ENCODE results near the gene KCTD2.

The KCTD2 gene

DNA sequence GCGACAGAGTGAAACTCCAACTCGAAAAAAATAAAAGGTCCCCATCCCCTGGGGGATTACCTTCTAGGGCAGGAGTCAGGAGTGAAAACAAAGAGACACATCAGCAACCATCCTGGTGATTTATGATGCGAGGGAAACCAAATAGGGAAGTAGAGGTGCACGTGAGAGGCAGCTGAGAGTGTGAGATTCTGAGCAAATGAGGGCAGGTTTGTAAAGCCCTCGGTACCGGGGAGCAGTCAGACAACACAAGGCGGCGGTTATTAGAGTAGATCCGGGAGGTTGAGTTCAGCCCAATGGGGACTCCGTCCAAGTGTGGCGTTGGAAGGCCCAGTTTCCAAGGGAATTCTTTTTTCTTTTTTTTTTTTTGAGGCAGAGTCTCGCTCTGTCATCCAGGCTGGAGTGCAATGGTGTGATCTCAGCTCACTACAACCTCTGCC lies 55.4 kb downstream of the KCTD2 start:
- Histone ChIP-seq H3K4me2 (ENCODE audit: low read length) (peak overlapping the region; percentile 33), H3K9me3 (ENCODE audit: control insufficient read depth, insufficient read depth, low read length) (no peaks in the 10 kb centered on the region), H3K4me1 (ENCODE audit: control insufficient read depth, low read length) (peaks cover 24% of the 10 kb centered on the region), H3K27me3 (ENCODE audit: control insufficient read depth, low read length) (peaks cover 26% of the 10 kb centered on the region), H3F3A (ENCODE audit: control insufficient read depth, insufficient read depth) (no peaks in the 10 kb centered on the region), H4K20me1 (ENCODE audit: control insufficient read depth, insufficient read depth, low read depth, low read length) (no peaks in the 10 kb centered on the region), H3K9me2 (replicated peaks; ENCODE audit: control insufficient read depth, low read length) (no peaks in the 10 kb centered on the region), H3K4me3 (ENCODE audit: low read length) (no peak overlapping the region), H3K79me2 (ENCODE audit: control insufficient read depth, low read length) (no peaks in the 10 kb centered on the region), H3K27ac (ENCODE audit: low read depth, low read length) (no peak overlapping the region), H3K36me3 (ENCODE audit: control insufficient read depth, low read length) (no peaks in the 10 kb centered on the region)
- TF ChIP-seq EZH2phosphoT487 (IDR thresholded peaks at IDR 0.05; ENCODE audit: borderline replicate concordance, low read length), result no peak
- TF ChIP-seq, protein P1, sequence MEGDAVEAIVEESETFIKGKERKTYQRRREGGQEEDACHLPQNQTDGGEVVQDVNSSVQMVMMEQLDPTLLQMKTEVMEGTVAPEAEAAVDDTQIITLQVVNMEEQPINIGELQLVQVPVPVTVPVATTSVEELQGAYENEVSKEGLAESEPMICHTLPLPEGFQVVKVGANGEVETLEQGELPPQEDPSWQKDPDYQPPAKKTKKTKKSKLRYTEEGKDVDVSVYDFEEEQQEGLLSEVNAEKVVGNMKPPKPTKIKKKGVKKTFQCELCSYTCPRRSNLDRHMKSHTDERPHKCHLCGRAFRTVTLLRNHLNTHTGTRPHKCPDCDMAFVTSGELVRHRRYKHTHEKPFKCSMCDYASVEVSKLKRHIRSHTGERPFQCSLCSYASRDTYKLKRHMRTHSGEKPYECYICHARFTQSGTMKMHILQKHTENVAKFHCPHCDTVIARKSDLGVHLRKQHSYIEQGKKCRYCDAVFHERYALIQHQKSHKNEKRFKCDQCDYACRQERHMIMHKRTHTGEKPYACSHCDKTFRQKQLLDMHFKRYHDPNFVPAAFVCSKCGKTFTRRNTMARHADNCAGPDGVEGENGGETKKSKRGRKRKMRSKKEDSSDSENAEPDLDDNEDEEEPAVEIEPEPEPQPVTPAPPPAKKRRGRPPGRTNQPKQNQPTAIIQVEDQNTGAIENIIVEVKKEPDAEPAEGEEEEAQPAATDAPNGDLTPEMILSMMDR (IDR thresholded peaks at IDR 0.05; ENCODE audit: low read depth, low read length, poor library complexity, severe bottlenecking), result no peak

DNA sequence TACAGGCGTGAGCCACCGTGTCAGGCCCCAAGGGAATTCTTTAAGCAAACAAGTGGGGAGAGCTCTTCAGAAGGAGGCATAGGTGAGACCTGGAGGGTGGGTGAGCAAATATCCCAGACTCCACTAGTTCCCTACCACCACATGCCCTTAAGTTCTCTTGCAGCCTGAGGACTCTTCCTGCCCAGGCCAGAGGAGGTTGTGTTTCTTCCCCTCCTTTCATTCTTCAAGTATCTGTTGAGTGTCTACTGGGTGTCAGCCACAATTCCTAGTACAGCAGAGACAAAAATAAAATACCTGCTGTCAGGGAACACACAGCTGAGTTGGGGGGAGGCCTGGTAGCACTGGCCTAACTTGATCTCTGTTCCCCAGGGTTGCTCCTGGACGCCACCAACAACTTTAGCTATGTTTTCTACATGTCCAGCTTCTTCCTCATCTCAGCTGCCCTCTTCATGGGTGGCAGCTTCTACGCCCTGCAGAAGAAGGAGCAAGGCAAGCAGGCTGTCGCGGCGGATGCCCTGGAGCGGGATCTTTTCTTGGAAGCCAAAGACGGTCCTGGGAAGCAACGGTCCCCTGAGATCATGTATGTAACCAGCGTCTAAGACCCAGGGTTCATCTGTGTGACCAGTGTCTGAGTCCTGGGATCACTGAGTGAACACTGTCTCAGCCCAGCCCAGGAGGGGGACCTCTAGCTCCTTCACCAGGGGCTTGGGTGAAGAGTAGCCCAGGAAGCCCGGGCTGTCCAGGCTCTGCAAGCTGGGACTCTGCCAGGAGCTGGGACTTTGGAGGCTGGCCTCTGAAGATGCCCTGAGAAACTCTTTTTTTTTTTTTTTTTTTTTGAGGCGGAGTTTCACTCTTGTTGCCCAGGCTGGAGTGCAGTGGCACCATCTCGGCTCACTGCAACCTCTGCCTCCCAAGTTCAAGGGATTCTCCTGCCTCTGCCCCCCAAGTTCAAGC lies 56.9 kb downstream of the KCTD2 start:
- H3K27me3 ChIP-seq (ENCODE audit: control insufficient read depth, low read length), result peaks cover 23% of the 10 kb centered on the region
- TF ChIP-seq EZH2phosphoT487 (IDR thresholded peaks at IDR 0.05; ENCODE audit: borderline replicate concordance, low read length), result no peak
- TF ChIP-seq, protein P1 (IDR thresholded peaks at IDR 0.05; ENCODE audit: low read depth, low read length, poor library complexity, severe bottlenecking), result no peak
- H3F3A ChIP-seq (ENCODE audit: control insufficient read depth, insufficient read depth), result no peaks in the 10 kb centered on the region
- H3K79me2 ChIP-seq (ENCODE audit: control insufficient read depth, low read length), result no peaks in the 10 kb centered on the region
- H3K9me2 ChIP-seq (replicated peaks; ENCODE audit: control insufficient read depth, low read length), result no peaks in the 10 kb centered on the region
- H4K20me1 ChIP-seq (ENCODE audit: control insufficient read depth, insufficient read depth, low read depth, low read length), result no peaks in the 10 kb centered on the region
- H3K36me3 ChIP-seq (ENCODE audit: control insufficient read depth, low read length), result no peaks in the 10 kb centered on the region
- no peaks in the 10 kb centered on the region for H3K9me3 ChIP-seq (ENCODE audit: control insufficient read depth, insufficient read depth, low read length)
- H3K27ac ChIP-seq (ENCODE audit: low read depth, low read length), result no peak overlapping the region
- H3K4me2 ChIP-seq (ENCODE audit: low read length), result no peak overlapping the region
- no peak overlapping the region for H3K4me3 ChIP-seq (ENCODE audit: low read length)
- H3K4me1 ChIP-seq (ENCODE audit: control insufficient read depth, low read length), result peaks cover 22% of the 10 kb centered on the region

DNA sequence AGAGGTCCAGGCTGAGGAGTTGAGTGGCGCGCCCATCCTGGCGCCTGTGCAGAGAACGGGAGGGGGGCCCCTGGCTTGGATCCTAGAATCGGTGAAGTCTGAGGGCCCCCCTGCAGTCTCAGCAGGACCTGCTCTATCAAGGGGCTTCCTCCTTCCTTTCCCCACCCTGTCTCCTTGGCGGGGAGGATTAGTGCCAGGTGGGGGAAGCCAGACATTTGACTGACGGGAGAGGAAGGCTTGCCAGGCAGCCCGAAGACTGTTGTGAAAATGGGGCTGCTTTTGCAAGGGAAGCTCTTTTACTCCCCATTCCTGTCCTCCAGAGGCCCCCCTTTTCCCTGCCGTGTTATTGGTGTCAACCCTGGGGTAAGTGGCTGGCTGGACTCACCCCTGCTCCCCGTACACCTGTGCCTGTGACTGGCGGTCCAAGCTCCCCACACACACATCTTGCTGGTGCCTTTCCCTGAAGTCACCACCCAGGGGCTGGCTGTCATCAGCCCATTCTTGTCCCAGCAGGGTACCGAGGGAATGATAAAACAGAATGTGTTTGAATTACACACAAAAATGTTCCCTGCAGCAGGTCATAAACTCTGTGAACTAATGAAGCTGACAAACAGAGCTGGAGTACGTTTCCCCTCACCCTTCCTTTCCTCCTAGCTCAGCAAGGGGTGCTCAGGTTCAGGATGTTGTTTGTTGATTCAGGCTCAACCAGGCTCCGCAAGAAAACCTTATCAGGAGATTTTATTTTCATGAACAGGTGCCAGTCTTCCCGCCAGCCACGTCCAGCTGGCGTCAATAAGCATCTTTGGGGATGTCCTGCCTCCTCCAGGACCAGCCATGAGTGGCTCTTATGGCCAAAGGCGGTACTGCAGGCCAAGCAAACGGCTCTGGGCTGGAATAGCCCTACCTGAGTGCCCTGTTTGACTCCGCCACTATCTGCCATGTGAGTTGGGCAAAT lies 58.4 kb downstream of the KCTD2 start:
- Histone ChIP-seq H3K36me3 (ENCODE audit: control insufficient read depth, low read length) (no peaks in the 10 kb centered on the region), H4K20me1 (ENCODE audit: control insufficient read depth, insufficient read depth, low read depth, low read length) (no peaks in the 10 kb centered on the region), H3K4me2 (ENCODE audit: low read length) (no peak overlapping the region), H3K9me3 (ENCODE audit: control insufficient read depth, insufficient read depth, low read length) (no peaks in the 10 kb centered on the region), H3K79me2 (ENCODE audit: control insufficient read depth, low read length) (peaks cover 2% of the 10 kb centered on the region), H3K27me3 (ENCODE audit: control insufficient read depth, low read length) (peaks cover 25% of the 10 kb centered on the region), H3K4me3 (ENCODE audit: low read length) (no peak overlapping the region), H3F3A (ENCODE audit: control insufficient read depth, insufficient read depth) (no peaks in the 10 kb centered on the region), H3K4me1 (ENCODE audit: control insufficient read depth, low read length) (peaks cover 28% of the 10 kb centered on the region), H3K9me2 (replicated peaks; ENCODE audit: control insufficient read depth, low read length) (no peaks in the 10 kb centered on the region), H3K27ac (ENCODE audit: low read depth, low read length) (no peak overlapping the region)
- TF ChIP-seq, protein P1 (IDR thresholded peaks at IDR 0.05; ENCODE audit: low read depth, low read length, poor library complexity, severe bottlenecking), result peak; percentile 67
- no peak for TF ChIP-seq EZH2phosphoT487 (IDR thresholded peaks at IDR 0.05; ENCODE audit: borderline replicate concordance, low read length)

All from DOHH2 (cell line).